Endodermal cell (in vitro differentiated cells): ENCODE results near the gene PGRMC1. TPM values are rescaled to one million over a fixed set of nuclear protein-coding genes. Genes with fewer than 3 reads are reported as not detected.

ENCODE experiments used
- DNase-seq: peaks from one replicate; pipeline ENCODE4 v3.0.0-alpha.2; 2017
- H3K27ac ChIP-seq: 2 replicates; pipeline ENCODE4 v1.5.1; 2013; ENCODE audit warnings: mild to moderate bottlenecking, low read depth, low read length, moderate library complexity
- H3K27me3 ChIP-seq: 2 replicates; pipeline ENCODE4 v1.6.1; 2013; ENCODE audit warnings: mild to moderate bottlenecking, low read length, moderate library complexity; ENCODE audit not compliant: insufficient read depth, control insufficient read depth, poor library complexity, severe bottlenecking
- H3K36me3 ChIP-seq: 2 replicates; pipeline ENCODE4 v1.7.0; 2013; ENCODE audit warnings: mild to moderate bottlenecking, low read length, moderate library complexity; ENCODE audit not compliant: control insufficient read depth, insufficient read depth
- H3K4me1 ChIP-seq: one replicate; pipeline ENCODE4 v1.7.0; 2013; ENCODE audit warnings: low read length; ENCODE audit not compliant: control insufficient read depth, insufficient read depth
- H3K4me3 ChIP-seq: 2 replicates; pipeline ENCODE4 v1.5.1; 2013; ENCODE audit warnings: mild to moderate bottlenecking, low read length, moderate library complexity
- H3K9ac ChIP-seq: 2 replicates; pipeline ENCODE4 v1.6.1; 2013; ENCODE audit warnings: mild to moderate bottlenecking, low read length, moderate library complexity; ENCODE audit not compliant: poor library complexity, severe bottlenecking; ENCODE audit errors: extremely low read depth
- H3K9me3 ChIP-seq: 2 replicates; pipeline ENCODE4 v1.6.1; 2013; ENCODE audit warnings: mild to moderate bottlenecking, low read length, moderate library complexity; ENCODE audit not compliant: control insufficient read depth
- H3K27ac Mint-ChIP-seq: 2 replicates; pipeline ENCODE4 v1.8.0; 2020; ENCODE audit warnings: mixed read lengths
- H3K27me3 Mint-ChIP-seq: 2 replicates; pipeline ENCODE4 v1.8.0; 2021; ENCODE audit warnings: mild to moderate bottlenecking, mixed read lengths; ENCODE audit not compliant: insufficient read depth
- H3K36me3 Mint-ChIP-seq: 2 replicates; pipeline ENCODE4 v1.8.0; 2020; ENCODE audit warnings: low read depth, mixed read lengths
- H3K4me1 Mint-ChIP-seq: 2 replicates; pipeline ENCODE4 v1.8.0; 2020; ENCODE audit warnings: mixed read lengths
- H3K4me3 Mint-ChIP-seq: 2 replicates; pipeline ENCODE4 v1.8.0; 2020; ENCODE audit warnings: mild to moderate bottlenecking, moderate library complexity, mixed read lengths
- H3K9me3 Mint-ChIP-seq: 2 replicates; pipeline ENCODE4 v1.8.0; 2020; ENCODE audit warnings: mild to moderate bottlenecking, mixed read lengths
- WGBS, 2 experiments: methylation state at CpG; one replicate each; pipeline versions ENCODE4 v1.1.5 to v1.1.7; 2013; ENCODE audit warnings: missing lambda C conversion rate in 2 of 2, mixed read lengths in 1 of 2; ENCODE audit not compliant: insufficient coverage in 1 of 2, insufficient read length in 1 of 2; 5-methylcytosine and 5-hydroxymethylcytosine counted together
- total RNA-seq, 2 donors: library from RNA; stranded (reverse); fragmentation: NEBNext Ultra II Directional in 1 of 2; extraction: Animal tissue kit (Norgen Biotek cat#: 25700) in 1 of 2; gene quantifications; 2 replicates in 1 of 2; 3 replicates in 1 of 2; pipeline ENCODE4 v1.2.1, GENCODE V29; 2021
- TF ChIP-seq, protein P1 (sequence below): fragments of 200-600 bp; sonication (generic); conservative IDR thresholded peaks from 2 replicates; pipeline ENCODE4 v1.5.0; 2021; ENCODE audit warnings: antibody characterized with exemption, mild to moderate bottlenecking

PGRMC1 gene
- total RNA-seq, 2 donors from 2014 or later: 108 to 115 TPM

- Mint-ChIP-seq H3K9me3 (peaks cover 54% of the 10 kb centered on the region), H3K27me3 (peaks cover 2% of the 10 kb centered on the region)
- WGBS, 2 experiments: 96% methylated on average over 3 of the region's 3 CpGs; no CpG with 5 or more reads in 1 of the 2 experiments
Observed at GRCh38 chrX:119189115-119189514, 47.0 kb upstream of the PGRMC1 start.

GRCh38 chrX:119189595-119189994 is 46.5 kb upstream of the PGRMC1 start:
- H3K9me3 ChIP-seq: no peaks in the 10 kb centered on the region
- H3K4me3 ChIP-seq: no peak overlapping the region
- 82% methylated on average over 4 of the region's 4 CpGs; no CpG with 5 or more reads in 1 of the 2 experiments for WGBS, 2 experiments
- H3K27ac ChIP-seq: no peak overlapping the region
- Mint-ChIP-seq H3K4me3 (no peak overlapping the region), H3K27me3 (peaks cover 2% of the 10 kb centered on the region), H3K27ac (no peak overlapping the region), H3K4me1 (no peaks in the 10 kb centered on the region), H3K9me3 (peaks cover 54% of the 10 kb centered on the region), H3K36me3 (no peaks in the 10 kb centered on the region)
- H3K4me1 ChIP-seq: no peaks in the 10 kb centered on the region
- H3K36me3 ChIP-seq: no peaks in the 10 kb centered on the region
- no peaks in the 10 kb centered on the region for H3K27me3 ChIP-seq
- no peak for DNase-seq
- H3K9ac ChIP-seq: no peak overlapping the region
- TF ChIP-seq, protein P1, sequence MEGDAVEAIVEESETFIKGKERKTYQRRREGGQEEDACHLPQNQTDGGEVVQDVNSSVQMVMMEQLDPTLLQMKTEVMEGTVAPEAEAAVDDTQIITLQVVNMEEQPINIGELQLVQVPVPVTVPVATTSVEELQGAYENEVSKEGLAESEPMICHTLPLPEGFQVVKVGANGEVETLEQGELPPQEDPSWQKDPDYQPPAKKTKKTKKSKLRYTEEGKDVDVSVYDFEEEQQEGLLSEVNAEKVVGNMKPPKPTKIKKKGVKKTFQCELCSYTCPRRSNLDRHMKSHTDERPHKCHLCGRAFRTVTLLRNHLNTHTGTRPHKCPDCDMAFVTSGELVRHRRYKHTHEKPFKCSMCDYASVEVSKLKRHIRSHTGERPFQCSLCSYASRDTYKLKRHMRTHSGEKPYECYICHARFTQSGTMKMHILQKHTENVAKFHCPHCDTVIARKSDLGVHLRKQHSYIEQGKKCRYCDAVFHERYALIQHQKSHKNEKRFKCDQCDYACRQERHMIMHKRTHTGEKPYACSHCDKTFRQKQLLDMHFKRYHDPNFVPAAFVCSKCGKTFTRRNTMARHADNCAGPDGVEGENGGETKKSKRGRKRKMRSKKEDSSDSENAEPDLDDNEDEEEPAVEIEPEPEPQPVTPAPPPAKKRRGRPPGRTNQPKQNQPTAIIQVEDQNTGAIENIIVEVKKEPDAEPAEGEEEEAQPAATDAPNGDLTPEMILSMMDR: no peak

More at GRCh38 chrX:119189115-119189514, 47.0 kb upstream of the PGRMC1 start:
- Histone ChIP-seq H3K9me3 (no peaks in the 10 kb centered on the region), H3K36me3 (no peaks in the 10 kb centered on the region), H3K4me1 (no peaks in the 10 kb centered on the region), H3K27me3 (no peaks in the 10 kb centered on the region), H3K27ac (no peak overlapping the region), H3K9ac (no peak overlapping the region), H3K4me3 (no peak overlapping the region)
- no peak overlapping the region for H3K4me3 Mint-ChIP-seq
- H3K27ac Mint-ChIP-seq: no peak overlapping the region
- H3K36me3 Mint-ChIP-seq: no peaks in the 10 kb centered on the region
- DNase-seq: no peak
- TF ChIP-seq, protein P1: peak; percentile 53
- no peaks in the 10 kb centered on the region for H3K4me1 Mint-ChIP-seq

- Histone ChIP-seq H3K4me3 (no peak overlapping the region), H3K27me3 (no peaks in the 10 kb centered on the region), H3K4me1 (no peaks in the 10 kb centered on the region), H3K9ac (no peak overlapping the region), H3K27ac (no peak overlapping the region), H3K36me3 (no peaks in the 10 kb centered on the region), H3K9me3 (no peaks in the 10 kb centered on the region)
- Mint-ChIP-seq H3K27ac (no peak overlapping the region), H3K36me3 (no peaks in the 10 kb centered on the region), H3K4me3 (no peak overlapping the region), H3K27me3 (peaks cover 2% of the 10 kb centered on the region), H3K9me3 (peaks cover 52% of the 10 kb centered on the region), H3K4me1 (no peaks in the 10 kb centered on the region)
- DNase-seq: no peak
- WGBS, 2 experiments: 88% methylated on average over 4 of the region's 4 CpGs; no CpG with 5 or more reads in 1 of the 2 experiments
- TF ChIP-seq, protein P1: no peak
Observed at GRCh38 chrX:119190091-119190681, 45.9 kb upstream of the PGRMC1 start.
